AG10803 (cell line): ENCODE data around the gene SPAG6.
A peak's percentile ranks its signal among the peaks of the same experiment; 100 is the strongest.

Source experiments
- DNase-seq: peaks from one replicate; pipeline ENCODE4 v3.0.0; 2010; ENCODE audit warnings: low read depth
- H3K4me3 ChIP-seq: 2 replicates; pipeline ENCODE4 v1.5.1; 2011; ENCODE audit warnings: mild to moderate bottlenecking, low read length, control low read depth
- CTCF ChIP-seq: conservative IDR thresholded peaks from 2 replicates; pipeline ENCODE4 v1.5.1; 2011; ENCODE audit warnings: mild to moderate bottlenecking, low read length, control low read depth, inconsistent platforms

SPAG6 gene

GRCh38 chr10:22460531-22461403 is 115.5 kb downstream of the SPAG6 start:
- DNase-seq, result no peak
- H3K4me3 ChIP-seq, result no peak overlapping the region
- no peak for TF ChIP-seq CTCF

- no peak overlapping the region for H3K4me3 ChIP-seq
- TF ChIP-seq CTCF, result no peak
- peak; percentile 29 for DNase-seq
Observed at GRCh38 chr10:22461891-22462290, 116.6 kb downstream of the SPAG6 start.

GRCh38 chr10:22463255-22463654 is 118.0 kb downstream of the SPAG6 start:
- no peak for DNase-seq
- H3K4me3 ChIP-seq, result no peak overlapping the region
- no peak for TF ChIP-seq CTCF

- no peak for TF ChIP-seq CTCF
- H3K4me3 ChIP-seq, result no peak overlapping the region
- no peak for DNase-seq
Observed at GRCh38 chr10:22464966-22465629, 119.8 kb downstream of the SPAG6 start.

- no peak overlapping the region for H3K4me3 ChIP-seq
- no peak for TF ChIP-seq CTCF
- no peak for DNase-seq
Observed at GRCh38 chr10:22466763-22467334, 121.6 kb downstream of the SPAG6 start.
